Thoracic aorta (tissue), 2 donors: ENCODE data around the gene ZNF575. TPM values are rescaled to one million over a fixed set of nuclear protein-coding genes. Genes with fewer than 3 reads are reported as not detected.

Source experiments
- ATAC-seq: fragments of 150-250 bp; one replicate; pipeline ENCODE4 v1.8.0; 2017; ENCODE audit warnings: low read depth; ENCODE audit not compliant: insufficient number of reproducible peaks, low FRiP score
- DNase-seq: peaks from one replicate; pipeline ENCODE4 v3.0.0-alpha.2; 2020; ENCODE audit warnings: low spot score
- H3K27ac ChIP-seq, 2 donors: fragments of 200-600 bp; sonication (generic); 1 replicate in 1 of 2; 2 replicates in 1 of 2; pipeline ENCODE4 v1.5.1; 2016; ENCODE audit warnings: mild to moderate bottlenecking in 2 of 2, moderate library complexity in 2 of 2
- H3K27me3 ChIP-seq: fragments of 200-600 bp; sonication (generic); replicated peaks from 2 replicates; pipeline ENCODE4 v1.6.0; 2016; ENCODE audit warnings: mild to moderate bottlenecking; ENCODE audit not compliant: insufficient read depth
- H3K36me3 ChIP-seq: fragments of 200-600 bp; sonication (generic); one replicate; pipeline ENCODE4 v1.5.1; 2016
- H3K4me1 ChIP-seq, 2 donors: fragments of 200-600 bp; sonication (generic); 1 replicate in 1 of 2; 2 replicates in 1 of 2; pipeline versions ENCODE4 v1.5.1 to v1.6.0; 2016; ENCODE audit warnings: low read depth in 2 of 2, mild to moderate bottlenecking in 1 of 2; ENCODE audit not compliant: control insufficient read depth in 1 of 2
- H3K4me3 ChIP-seq: fragments of 200-600 bp; sonication (generic); 2 replicates; pipeline ENCODE4 v1.5.1; 2016; ENCODE audit warnings: mild to moderate bottlenecking
- H3K9me3 ChIP-seq: fragments of 200-600 bp; sonication (generic); 2 replicates; pipeline ENCODE4 v1.5.1; 2016
- total RNA-seq, 2 donors: library from RNA; depleted of rRNA; stranded (reverse); fragments of >200 nt; gene quantifications; one replicate each; pipeline versions ENCODE4 v1.1.0 to v1.2.3, GENCODE V29; 2016
- TF ChIP-seq, protein P1 (sequence below): fragments of 200-600 bp; sonication (generic); IDR thresholded peaks from one replicate; pipeline ENCODE4 v1.5.1; 2019; ENCODE audit warnings: antibody characterized with exemption

ZNF575 gene
- total RNA-seq, 2 donors from 2014 or later: 1.6 TPM; not detected in 1

DNA sequence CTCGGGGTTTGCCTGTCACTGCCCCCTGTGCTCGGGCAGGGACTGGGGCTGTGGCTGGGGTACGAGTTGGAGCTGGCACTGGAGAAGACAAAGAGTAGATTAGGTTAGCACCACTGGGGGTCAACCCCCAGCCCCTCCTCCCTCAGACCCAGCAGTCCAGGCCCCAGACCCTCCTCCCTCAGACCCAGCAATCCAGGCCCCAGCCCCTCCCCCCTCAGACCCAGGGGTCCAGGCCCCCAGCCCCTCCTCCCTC is 19.1 kb downstream of the ZNF575 start:
- H3K4me1 ChIP-seq: no peaks in the 10 kb centered on the region
- DNase-seq (no peak), ATAC-seq (no peak)
- no peak overlapping the region for H3K4me3 ChIP-seq
- TF ChIP-seq, protein P1, sequence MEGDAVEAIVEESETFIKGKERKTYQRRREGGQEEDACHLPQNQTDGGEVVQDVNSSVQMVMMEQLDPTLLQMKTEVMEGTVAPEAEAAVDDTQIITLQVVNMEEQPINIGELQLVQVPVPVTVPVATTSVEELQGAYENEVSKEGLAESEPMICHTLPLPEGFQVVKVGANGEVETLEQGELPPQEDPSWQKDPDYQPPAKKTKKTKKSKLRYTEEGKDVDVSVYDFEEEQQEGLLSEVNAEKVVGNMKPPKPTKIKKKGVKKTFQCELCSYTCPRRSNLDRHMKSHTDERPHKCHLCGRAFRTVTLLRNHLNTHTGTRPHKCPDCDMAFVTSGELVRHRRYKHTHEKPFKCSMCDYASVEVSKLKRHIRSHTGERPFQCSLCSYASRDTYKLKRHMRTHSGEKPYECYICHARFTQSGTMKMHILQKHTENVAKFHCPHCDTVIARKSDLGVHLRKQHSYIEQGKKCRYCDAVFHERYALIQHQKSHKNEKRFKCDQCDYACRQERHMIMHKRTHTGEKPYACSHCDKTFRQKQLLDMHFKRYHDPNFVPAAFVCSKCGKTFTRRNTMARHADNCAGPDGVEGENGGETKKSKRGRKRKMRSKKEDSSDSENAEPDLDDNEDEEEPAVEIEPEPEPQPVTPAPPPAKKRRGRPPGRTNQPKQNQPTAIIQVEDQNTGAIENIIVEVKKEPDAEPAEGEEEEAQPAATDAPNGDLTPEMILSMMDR: no peak
- no peak overlapping the region for H3K27ac ChIP-seq
- no peaks in the 10 kb centered on the region for H3K9me3 ChIP-seq
- H3K27me3 ChIP-seq: no peaks in the 10 kb centered on the region
- H3K36me3 ChIP-seq: peaks cover 32% of the 10 kb centered on the region

DNA sequence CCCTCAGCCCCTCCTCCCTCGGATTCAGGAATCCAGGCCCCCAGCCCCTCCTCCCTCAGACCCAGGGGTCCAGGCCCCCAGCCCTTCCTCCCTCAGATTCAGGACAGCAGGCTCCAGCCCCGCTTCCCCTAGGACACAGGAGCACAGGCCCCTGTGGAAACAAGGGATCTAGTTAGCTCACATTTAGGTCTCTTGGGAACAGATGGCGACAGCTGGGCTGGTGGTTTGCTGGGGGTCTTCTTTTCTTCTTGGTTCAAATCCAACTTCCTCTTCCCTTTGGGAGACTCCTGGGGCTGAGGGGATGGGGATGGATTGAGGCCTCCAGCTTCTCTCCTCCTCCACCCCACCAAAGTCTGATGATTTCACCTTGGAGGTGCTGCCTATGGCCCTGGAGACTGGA is 19.6 kb downstream of the ZNF575 start:
- Histone ChIP-seq H3K27me3 (no peaks in the 10 kb centered on the region), H3K4me1 (no peaks in the 10 kb centered on the region)
- no peak for DNase-seq

DNA sequence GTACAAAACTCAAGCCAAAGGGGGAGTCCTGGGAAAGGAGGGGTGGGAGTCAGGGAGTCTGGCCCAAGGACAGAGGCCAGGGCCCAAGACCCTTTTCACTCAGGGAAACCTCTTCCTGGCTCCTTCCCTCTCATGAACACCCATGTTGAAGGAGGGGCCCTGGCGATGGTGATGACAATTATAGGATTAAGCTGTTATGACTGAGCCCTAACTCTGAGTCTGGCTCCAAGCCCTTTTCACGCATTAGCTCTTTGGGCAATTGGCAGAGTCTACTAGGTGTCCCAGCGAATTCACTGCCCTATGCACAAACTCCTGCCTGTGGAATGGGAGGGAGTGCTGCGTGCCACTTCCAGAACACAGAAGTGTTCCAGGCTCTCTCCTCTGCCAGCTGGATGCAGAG is 20.7 kb downstream of the ZNF575 start:
- H3K27me3 ChIP-seq: no peaks in the 10 kb centered on the region

More for the DNA sequence above, 19.6 kb downstream of the ZNF575 start:
- TF ChIP-seq, protein P1: no peak
- Histone ChIP-seq H3K9me3 (no peaks in the 10 kb centered on the region), H3K27ac (no peak overlapping the region), H3K4me3 (no peak overlapping the region), H3K36me3 (peaks cover 34% of the 10 kb centered on the region)
- ATAC-seq: no peak

DNA sequence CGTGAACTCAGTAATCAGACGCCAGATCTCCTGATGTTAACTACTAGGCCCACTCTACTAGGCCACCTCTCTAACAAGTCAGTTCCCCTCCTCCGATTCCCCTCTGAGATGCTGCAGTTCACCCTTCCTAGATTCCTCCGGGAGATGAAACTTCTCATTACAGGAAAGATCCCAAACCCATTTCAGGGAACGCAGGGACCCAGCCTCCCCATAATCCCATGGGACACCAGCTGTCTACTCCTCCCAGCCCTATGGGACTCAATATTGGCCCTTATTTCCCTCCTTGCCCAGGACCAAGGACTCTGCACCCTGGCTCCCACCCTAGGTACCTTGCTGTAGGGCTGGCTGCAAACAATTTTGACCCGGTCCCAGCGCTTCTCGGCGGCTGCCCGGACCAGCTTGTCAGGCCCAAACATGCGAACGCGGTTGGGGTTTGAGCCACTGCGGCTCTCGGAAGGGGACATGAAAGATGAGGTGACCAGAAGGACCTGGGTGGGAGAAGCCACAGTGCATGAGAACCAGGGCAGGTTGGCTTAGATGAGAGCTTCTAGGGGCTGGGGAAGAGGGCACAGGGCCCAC is 21.4 kb downstream of the ZNF575 start:
- H3K4me1 ChIP-seq: no peaks in the 10 kb centered on the region
- no peak for ATAC-seq
- no peak overlapping the region for H3K4me3 ChIP-seq
- peaks cover 37% of the 10 kb centered on the region for H3K36me3 ChIP-seq
- H3K27ac ChIP-seq: no peak overlapping the region
- DNase-seq: no peak
- TF ChIP-seq, protein P1: no peak
- H3K27me3 ChIP-seq: no peaks in the 10 kb centered on the region
- no peaks in the 10 kb centered on the region for H3K9me3 ChIP-seq

More for the DNA sequence above, 20.7 kb downstream of the ZNF575 start:
- H3K27ac ChIP-seq: no peak overlapping the region
- ATAC-seq: no peak
- no peaks in the 10 kb centered on the region for H3K4me1 ChIP-seq
- no peaks in the 10 kb centered on the region for H3K9me3 ChIP-seq
- TF ChIP-seq, protein P1: no peak
- H3K4me3 ChIP-seq: no peak overlapping the region
- peaks cover 37% of the 10 kb centered on the region for H3K36me3 ChIP-seq
- DNase-seq: no peak

DNA sequence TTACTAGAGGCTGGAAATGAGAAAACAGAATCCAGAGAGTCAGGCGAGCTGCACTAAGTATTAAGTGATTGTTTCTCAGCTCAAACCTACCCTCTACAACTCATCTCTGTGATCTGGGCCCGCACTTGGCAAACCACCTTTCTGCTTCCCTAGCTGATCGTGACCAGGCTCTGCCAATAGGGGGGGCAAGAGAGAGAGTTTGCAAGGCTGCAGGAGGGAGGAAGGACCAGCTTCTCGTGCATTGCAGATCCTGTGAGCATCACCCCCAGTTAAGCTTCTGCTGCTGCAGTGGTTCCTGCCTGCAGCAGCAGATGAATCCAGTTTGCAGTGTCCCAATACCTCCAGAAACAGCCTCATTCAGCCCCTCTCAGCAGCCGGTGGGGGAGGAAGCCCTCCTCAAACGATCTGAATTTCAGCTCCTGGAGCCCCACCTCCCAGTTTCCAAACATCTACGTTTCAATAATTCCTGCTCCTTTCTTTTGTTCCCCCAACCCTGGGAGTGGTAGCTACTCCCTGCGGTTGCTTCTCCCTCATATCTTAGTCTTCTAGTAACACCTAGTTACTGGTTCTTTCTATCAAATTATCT is 22.3 kb downstream of the ZNF575 start:
- ATAC-seq: no peak
- DNase-seq: no peak
- H3K36me3 ChIP-seq: peaks cover 38% of the 10 kb centered on the region
- no peaks in the 10 kb centered on the region for H3K4me1 ChIP-seq
- no peaks in the 10 kb centered on the region for H3K27me3 ChIP-seq
- no peaks in the 10 kb centered on the region for H3K9me3 ChIP-seq
- no peak overlapping the region for H3K27ac ChIP-seq
- TF ChIP-seq, protein P1: peak; percentile 48
- no peak overlapping the region for H3K4me3 ChIP-seq
